Mucosa of descending colon (tissue), 3 donors: Measurements from ENCODE around the gene TTC6. TPM values are rescaled to one million over a fixed set of nuclear protein-coding genes. Genes with fewer than 3 reads are reported as not detected.

Experiments used
- ATAC-seq: fragments of 200-7000 bp; cut with Tn5 transposase; one replicate; pipeline ENCODE4 v1.9.1; 2020; ENCODE audit warnings: mild to moderate bottlenecking, moderate library complexity
- DNase-seq, 3 donors: peaks; one replicate each; pipeline ENCODE4 v3.0.0-alpha.2; 2020
- H3K36me3 ChIP-seq: fragments of 200-600 bp; one replicate; pipeline ENCODE4 v1.8.0; 2021; ENCODE audit warnings: low read depth, mild to moderate bottlenecking
- H3K4me1 ChIP-seq: fragments of 200-600 bp; one replicate; pipeline ENCODE4 v1.8.0; 2021; ENCODE audit warnings: low read depth, mild to moderate bottlenecking
- H3K4me3 ChIP-seq: fragments of 200-600 bp; one replicate; pipeline ENCODE4 v1.8.0; 2021; ENCODE audit warnings: mild to moderate bottlenecking
- H3K9me3 ChIP-seq: fragments of 200-600 bp; one replicate; pipeline ENCODE4 v1.8.0; 2021; ENCODE audit warnings: mild to moderate bottlenecking
- intact Hi-C, 2 donors: fragments of 100-400 bp; cut with DNase I in 1 of 2; cut with micrococcal nuclease in 1 of 2; formaldehyde crosslinking; loops; one replicate each; pipeline versions ENCODE4 v1.11.0 to v1.11.1; 2022; cut with DNase I, micrococcal nuclease
- total RNA-seq, 3 donors: library from RNA; stranded (reverse); fragmentation: NEBNext Ultra II Directional in 2 of 3; extraction: Animal tissue kit (Norgen Biotek cat#: 25700) in 2 of 3; gene quantifications; one replicate each; pipeline versions ENCODE4 v1.2.1 to v1.2.4, GENCODE V29; 2021 to 2023
- TF ChIP-seq, protein P1 (sequence below): fragments of 200-600 bp; IDR thresholded peaks from one replicate; pipeline ENCODE4 v1.8.0; 2022; ENCODE audit warnings: antibody characterized with exemption, mild to moderate bottlenecking
- donor health status: DM: no; HTN: no; CAD: no; lungs with moderate emphysema.
- donor health status: DM: no; HTN: no; CAD: no.
- donor health status: DM: no; HTN: yes; CAD: no.

Gene TTC6
- total RNA-seq, 3 donors from 2014 or later: 1.7 to 9.2 (median 4.8) TPM

DNA sequence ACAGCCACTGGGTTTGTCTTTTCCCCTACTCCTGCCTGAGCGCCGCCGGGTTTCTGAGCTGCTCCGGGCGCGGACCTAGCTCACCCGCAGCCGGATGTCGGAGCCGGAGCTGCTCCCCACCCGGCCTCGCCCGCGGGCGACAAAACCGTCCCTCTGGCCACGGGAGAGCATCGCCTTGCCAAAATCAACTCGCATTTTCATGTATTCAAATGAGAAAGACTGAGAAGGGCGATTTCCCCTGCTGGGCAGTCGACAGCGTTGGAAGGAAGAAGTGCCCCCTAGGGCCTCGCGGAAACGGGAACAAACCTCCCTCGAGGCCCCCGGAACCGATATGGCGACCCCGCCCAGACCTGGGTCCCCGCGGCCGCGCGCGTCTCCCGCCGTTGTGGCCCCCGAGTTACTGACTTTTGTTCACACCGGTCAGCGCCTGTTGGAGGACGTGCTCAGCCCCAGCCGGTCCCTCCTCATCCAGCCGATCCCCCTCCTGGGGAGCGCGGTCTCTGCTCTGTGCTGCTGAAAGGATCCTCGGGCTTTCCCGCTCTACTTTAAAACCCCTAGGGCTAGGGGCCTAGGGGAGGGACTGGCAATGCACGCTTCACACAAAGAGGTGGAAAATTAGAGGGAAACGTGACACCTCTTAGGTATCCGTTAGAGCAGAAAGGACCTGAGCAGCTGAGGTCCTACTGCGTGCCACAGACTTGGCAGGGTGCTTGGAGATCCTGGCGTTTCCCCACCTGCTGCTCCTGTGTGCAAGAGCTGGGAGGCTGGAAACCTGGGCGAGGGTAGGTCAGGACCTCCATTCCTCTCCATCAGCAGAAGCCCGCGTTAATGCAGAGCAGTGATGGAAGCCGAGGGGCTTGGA lies 4.3 kb downstream of the TTC6 start:
- no peak for ATAC-seq
- Histone ChIP-seq H3K4me3 (no peak overlapping the region), H3K36me3 (peaks cover 4% of the 10 kb centered on the region), H3K4me1 (peaks cover 5% of the 10 kb centered on the region), H3K9me3 (no peaks in the 10 kb centered on the region)
- TF ChIP-seq, protein P1, sequence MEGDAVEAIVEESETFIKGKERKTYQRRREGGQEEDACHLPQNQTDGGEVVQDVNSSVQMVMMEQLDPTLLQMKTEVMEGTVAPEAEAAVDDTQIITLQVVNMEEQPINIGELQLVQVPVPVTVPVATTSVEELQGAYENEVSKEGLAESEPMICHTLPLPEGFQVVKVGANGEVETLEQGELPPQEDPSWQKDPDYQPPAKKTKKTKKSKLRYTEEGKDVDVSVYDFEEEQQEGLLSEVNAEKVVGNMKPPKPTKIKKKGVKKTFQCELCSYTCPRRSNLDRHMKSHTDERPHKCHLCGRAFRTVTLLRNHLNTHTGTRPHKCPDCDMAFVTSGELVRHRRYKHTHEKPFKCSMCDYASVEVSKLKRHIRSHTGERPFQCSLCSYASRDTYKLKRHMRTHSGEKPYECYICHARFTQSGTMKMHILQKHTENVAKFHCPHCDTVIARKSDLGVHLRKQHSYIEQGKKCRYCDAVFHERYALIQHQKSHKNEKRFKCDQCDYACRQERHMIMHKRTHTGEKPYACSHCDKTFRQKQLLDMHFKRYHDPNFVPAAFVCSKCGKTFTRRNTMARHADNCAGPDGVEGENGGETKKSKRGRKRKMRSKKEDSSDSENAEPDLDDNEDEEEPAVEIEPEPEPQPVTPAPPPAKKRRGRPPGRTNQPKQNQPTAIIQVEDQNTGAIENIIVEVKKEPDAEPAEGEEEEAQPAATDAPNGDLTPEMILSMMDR: no peak
- peak in 2 of 3 donors; percentile 47 to 75 for DNase-seq
- intact Hi-C loops: loop anchor here in 1 of 2 donors (10.0 kb wide), 1 partner anchor 355 kb away; no protein-coding TSS in a partner anchor

GRCh38 chr14:37600880-37601741 lies 5.7 kb downstream of the TTC6 start:
- peak; percentile 3 for ATAC-seq
- Histone ChIP-seq H3K4me1 (peaks cover 5% of the 10 kb centered on the region), H3K36me3 (no peaks in the 10 kb centered on the region), H3K4me3 (no peak overlapping the region), H3K9me3 (no peaks in the 10 kb centered on the region)
- TF ChIP-seq, protein P1: no peak
- intact Hi-C loops: no loop called here
- DNase-seq: peak in 1 of 3 donors; percentile 57

- H3K9me3 ChIP-seq: no peaks in the 10 kb centered on the region
- ATAC-seq (no peak), DNase-seq (no peak)
- H3K4me3 ChIP-seq: no peak overlapping the region
- no peaks in the 10 kb centered on the region for H3K36me3 ChIP-seq
- peaks cover 5% of the 10 kb centered on the region for H3K4me1 ChIP-seq
- intact Hi-C loops: no loop called here
- TF ChIP-seq, protein P1: no peak
Observed at GRCh38 chr14:37601865-37602264, 6.4 kb downstream of the TTC6 start.

GRCh38 chr14:37602605-37603453 lies 7.4 kb downstream of the TTC6 start:
- TF ChIP-seq, protein P1: no peak
- H3K4me3 ChIP-seq: no peak overlapping the region

DNA sequence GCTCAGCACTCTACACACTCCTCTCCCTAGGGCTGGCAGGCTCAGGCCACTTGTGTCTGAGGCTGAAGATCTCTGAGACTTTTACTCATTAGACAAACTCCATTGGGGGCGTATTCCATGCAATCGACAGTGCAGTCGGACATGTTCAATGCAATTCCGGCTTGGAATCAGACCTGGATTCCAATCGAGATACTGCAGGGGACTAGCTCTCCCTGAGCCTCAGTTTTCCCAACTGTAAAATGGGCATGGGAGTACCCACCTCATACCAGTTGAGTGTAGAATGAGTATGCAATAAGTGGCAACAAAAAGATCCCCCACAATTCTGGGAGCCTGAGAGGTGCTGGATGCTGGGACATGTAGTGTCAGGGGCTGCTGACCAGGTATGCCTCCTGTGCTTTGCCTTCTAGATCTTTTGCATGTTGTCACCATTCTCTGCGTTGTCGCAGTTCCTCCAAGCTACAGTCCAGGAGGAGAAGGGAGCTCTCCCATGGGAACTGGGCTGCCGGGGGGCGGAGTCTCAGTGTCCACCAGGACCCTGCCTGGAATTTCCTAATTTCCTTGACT lies 8.3 kb downstream of the TTC6 start:
- ATAC-seq: no peak
- Histone ChIP-seq H3K36me3 (no peaks in the 10 kb centered on the region), H3K4me3 (no peak overlapping the region), H3K9me3 (no peaks in the 10 kb centered on the region), H3K4me1 (peaks cover 3% of the 10 kb centered on the region)
- intact Hi-C loops: no loop called here
- DNase-seq: no peak
- TF ChIP-seq, protein P1: no peak

More at GRCh38 chr14:37602605-37603453, 7.4 kb downstream of the TTC6 start:
- no peaks in the 10 kb centered on the region for H3K36me3 ChIP-seq
- no peak for ATAC-seq
- peaks cover 5% of the 10 kb centered on the region for H3K4me1 ChIP-seq
- intact Hi-C loops: no loop called here
- DNase-seq: no peak
- H3K9me3 ChIP-seq: no peaks in the 10 kb centered on the region
